Loucy (cell line): ENCODE results near the gene IER5.

ENCODE experiments used
- CTCF ChIP-seq: fragments of 200-600 bp; sonication (generic); conservative IDR thresholded peaks from 2 replicates; pipeline ENCODE4 v1.5.1; 2014; ENCODE audit warnings: mild to moderate bottlenecking, antibody characterized with exemption, low read length
- EZH2phosphoT487 ChIP-seq: fragments of 200-600 bp; IDR thresholded peaks from 2 replicates; pipeline ENCODE4 v1.6.1; 2018; ENCODE audit warnings: antibody characterized with exemption, mild to moderate bottlenecking, moderate library complexity, borderline replicate concordance

GRCh38 chr1:181104042-181104789 lies 15.7 kb downstream of the IER5 start:
- no peak; the same call in 1 of the 2 replicates for TF ChIP-seq CTCF
- TF ChIP-seq EZH2phosphoT487, result no peak
